ENCODE data around the gene HNRNPM.

DNA sequence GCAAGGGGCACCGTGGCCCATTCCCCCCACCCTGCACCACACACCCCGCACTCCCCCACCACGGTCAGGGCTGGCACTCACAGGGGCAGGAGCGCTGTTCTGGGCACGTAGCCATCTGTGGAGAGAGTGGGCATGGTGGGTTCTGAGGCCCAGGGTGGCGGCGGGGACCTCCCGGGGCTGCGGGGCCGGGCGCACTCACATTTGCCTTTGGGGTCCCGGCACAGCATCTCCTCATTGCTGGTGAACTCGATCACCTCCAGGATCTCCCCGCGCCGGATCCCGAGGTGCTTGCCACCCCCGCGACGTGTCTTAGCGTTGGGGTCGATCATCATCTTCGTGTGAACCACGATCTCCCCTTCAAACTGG is 45.6 kb downstream of the HNRNPM start:
- no peak for TF ChIP-seq PPARA (CRISPR knock-in tag; IDR thresholded peaks at IDR 0.05; ENCODE audit: borderline replicate concordance)
- TF ChIP-seq BACH2 (CRISPR knock-in tag; IDR thresholded peaks at IDR 0.05; ENCODE audit: borderline replicate concordance), result no peak
- no peak for TF ChIP-seq POU6F1 (CRISPR knock-in tag; IDR thresholded peaks at IDR 0.05; ENCODE audit: borderline replicate concordance, low read depth)
- TF ChIP-seq, protein P1, sequence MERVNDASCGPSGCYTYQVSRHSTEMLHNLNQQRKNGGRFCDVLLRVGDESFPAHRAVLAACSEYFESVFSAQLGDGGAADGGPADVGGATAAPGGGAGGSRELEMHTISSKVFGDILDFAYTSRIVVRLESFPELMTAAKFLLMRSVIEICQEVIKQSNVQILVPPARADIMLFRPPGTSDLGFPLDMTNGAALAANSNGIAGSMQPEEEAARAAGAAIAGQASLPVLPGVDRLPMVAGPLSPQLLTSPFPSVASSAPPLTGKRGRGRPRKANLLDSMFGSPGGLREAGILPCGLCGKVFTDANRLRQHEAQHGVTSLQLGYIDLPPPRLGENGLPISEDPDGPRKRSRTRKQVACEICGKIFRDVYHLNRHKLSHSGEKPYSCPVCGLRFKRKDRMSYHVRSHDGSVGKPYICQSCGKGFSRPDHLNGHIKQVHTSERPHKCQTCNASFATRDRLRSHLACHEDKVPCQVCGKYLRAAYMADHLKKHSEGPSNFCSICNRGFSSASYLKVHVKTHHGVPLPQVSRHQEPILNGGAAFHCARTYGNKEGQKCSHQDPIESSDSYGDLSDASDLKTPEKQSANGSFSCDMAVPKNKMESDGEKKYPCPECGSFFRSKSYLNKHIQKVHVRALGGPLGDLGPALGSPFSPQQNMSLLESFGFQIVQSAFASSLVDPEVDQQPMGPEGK (CRISPR knock-in tag; IDR thresholded peaks at IDR 0.05; ENCODE audit: borderline replicate concordance), result no peak
- no peak for TF ChIP-seq ZFP30 (CRISPR knock-in tag; IDR thresholded peaks at IDR 0.05)
- no peak for TF ChIP-seq ZFP3 (CRISPR knock-in tag; IDR thresholded peaks at IDR 0.05)
- TF ChIP-seq TSHZ2 (CRISPR knock-in tag; IDR thresholded peaks at IDR 0.05), result no peak

Data from SK-N-SH treated with all-trans-retinoic acid at 6 μM for 48 hours (cell line).